Gastroesophageal sphincter (tissue), 3 donors: Measurements from ENCODE around the gene TTLL13.

Experiments used
- POLR2A ChIP-seq, 2 donors: fragments of 450-650 bp; IDR thresholded peaks; one replicate each; pipeline ENCODE4 v1.6.1; 2017; ENCODE audit warnings: antibody characterized with exemption in 2 of 2, mild to moderate bottlenecking in 2 of 2, moderate library complexity in 1 of 2
- TF ChIP-seq, protein P1 (sequence below), 4 experiments: fragments of 200-600 bp in 2 of 4; fragments of 450-650 bp in 2 of 4; sonication (generic) in 1 of 4; IDR thresholded peaks; one replicate each; pipeline ENCODE4 v1.5.1; 2017 to 2019; ENCODE audit warnings: antibody characterized with exemption in 4 of 4, mild to moderate bottlenecking in 2 of 4, moderate library complexity in 2 of 4

DNA sequence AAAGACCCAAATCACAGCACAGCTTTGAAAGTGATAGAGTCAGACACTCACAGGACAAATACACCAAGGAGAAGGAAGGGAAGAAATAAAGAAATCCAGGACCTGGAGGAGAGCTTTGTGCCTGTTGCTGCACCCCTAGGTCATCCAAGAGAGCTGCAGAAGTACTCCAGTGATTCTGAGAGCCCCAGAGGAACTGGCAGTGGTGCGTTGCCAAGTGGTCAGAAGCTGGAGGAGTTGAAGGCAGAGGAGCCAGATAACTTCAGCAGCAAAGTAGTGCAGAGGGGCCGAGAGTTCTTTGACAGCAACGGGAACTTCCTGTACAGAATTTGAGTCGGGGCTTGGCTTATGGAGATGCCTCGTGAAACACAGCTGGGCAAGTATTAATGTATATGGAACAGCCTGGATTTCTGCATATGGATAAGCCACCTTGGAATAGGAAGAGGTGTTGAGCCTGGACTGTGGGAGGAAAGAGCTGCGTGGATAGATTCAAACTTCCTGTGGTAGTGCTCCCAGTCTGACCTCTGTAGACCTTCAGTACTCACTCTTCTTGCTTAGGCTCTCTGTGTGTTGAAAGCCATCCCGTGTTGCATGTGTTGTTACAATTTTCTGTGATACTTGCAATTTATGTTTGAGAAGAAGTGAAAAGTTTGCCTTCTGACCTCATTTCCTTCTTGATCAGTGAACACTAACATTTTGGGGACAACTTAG, 22.3 kb downstream of the TTLL13 start:
- TF ChIP-seq, protein P1, sequence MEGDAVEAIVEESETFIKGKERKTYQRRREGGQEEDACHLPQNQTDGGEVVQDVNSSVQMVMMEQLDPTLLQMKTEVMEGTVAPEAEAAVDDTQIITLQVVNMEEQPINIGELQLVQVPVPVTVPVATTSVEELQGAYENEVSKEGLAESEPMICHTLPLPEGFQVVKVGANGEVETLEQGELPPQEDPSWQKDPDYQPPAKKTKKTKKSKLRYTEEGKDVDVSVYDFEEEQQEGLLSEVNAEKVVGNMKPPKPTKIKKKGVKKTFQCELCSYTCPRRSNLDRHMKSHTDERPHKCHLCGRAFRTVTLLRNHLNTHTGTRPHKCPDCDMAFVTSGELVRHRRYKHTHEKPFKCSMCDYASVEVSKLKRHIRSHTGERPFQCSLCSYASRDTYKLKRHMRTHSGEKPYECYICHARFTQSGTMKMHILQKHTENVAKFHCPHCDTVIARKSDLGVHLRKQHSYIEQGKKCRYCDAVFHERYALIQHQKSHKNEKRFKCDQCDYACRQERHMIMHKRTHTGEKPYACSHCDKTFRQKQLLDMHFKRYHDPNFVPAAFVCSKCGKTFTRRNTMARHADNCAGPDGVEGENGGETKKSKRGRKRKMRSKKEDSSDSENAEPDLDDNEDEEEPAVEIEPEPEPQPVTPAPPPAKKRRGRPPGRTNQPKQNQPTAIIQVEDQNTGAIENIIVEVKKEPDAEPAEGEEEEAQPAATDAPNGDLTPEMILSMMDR (IDR thresholded peaks at IDR 0.05) = no peak
- TF ChIP-seq POLR2A (IDR thresholded peaks at IDR 0.05) = no peak
